DMS53 treated with DMSO at 0.1 percent for 48 hours (cell line): ENCODE data around the gene RBP5.
"Not testable (repeated sequence)": the region's sequence is repeated elsewhere in the genome, so short reads cannot be mapped to it uniquely, and the experiment has no call there.

ENCODE experiments used
- DNase-seq: peaks from one replicate; lab custom pipeline; 2025; ENCODE audit not compliant: unreplicated experiment; lab: John Stamatoyannopoulos, UW

RBP5 gene

DNA sequence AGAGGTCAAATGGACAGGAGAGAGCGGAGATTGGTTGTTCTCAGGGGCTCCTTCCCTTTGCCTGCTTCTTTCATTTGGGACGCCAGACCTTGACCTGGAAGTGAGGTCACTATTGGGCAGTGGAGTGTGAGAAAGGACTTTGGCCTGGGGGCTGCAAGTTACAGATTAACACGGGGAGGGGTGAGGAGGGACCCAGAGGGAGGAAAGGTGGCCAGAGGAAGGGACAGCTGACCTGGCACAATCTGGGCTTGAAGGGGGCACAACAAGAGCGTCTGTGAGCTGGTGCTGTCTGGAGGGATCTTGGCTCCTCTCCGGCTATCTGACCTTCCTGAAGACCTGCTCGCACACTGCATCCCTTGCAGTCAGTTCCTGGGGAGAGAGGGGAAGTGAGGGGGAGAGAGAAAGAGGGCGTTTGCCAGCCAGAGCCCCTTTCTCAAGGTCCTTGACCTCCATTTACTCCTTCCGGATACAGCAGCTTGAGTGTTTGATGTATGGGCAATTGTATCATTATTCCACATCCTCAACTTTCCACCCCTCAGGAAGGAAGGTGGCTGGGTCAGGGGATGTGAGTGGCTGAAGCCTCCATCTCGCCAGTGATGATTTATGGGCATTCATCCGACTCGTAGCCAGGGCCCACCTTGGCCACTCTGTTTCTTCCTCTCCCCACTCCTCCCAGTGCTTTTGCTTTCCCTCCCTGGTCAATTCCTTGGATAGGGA lies 4.7 kb downstream of the RBP5 start:
- no peak for DNase-seq

DNA sequence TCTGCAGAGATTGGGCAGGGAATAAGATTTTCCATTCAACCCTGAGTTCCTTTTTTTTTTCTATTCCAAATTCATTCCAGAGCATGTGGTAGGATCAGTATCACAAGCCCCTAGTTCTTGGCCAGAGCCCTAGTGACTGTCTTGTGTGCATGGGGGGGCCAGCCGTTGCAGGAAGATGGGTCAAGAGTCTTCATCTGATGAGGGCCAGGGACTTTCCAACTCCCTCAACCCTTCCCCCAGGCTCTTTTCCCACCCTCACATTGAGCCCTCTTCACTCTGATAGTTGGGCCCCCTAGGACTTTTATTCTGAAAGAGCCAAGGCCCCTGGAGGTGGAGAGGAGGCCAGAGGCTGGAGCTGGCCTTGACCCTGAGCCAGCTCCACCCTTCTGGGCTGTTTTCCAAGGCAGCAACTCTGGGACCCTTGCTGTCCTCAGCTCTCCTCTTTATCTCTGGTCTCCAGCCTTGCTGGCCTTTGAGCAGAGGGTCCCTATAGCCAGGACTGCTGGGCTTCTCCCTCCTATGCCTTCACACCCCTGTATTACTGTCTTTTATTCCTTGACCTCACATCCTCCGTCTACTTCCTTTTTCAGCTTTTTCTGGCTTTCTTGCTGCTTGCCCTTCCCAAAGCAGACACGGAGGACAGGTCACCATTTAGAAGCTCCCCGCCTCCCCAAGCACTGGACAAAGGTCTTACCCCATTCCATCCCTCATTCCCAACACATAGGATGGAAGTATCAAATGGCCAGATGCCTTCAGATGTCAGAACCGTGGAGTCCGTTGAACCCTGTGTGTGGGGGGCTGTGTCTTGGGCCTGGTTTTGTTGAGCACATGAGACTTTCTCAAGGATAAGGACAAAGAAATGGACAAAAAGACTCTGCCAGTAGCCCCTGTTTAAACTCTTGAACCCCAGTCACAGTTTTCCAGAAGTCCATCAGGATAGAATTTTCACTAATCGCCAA lies 5.6 kb downstream of the RBP5 start:
- no peak for DNase-seq

DNA sequence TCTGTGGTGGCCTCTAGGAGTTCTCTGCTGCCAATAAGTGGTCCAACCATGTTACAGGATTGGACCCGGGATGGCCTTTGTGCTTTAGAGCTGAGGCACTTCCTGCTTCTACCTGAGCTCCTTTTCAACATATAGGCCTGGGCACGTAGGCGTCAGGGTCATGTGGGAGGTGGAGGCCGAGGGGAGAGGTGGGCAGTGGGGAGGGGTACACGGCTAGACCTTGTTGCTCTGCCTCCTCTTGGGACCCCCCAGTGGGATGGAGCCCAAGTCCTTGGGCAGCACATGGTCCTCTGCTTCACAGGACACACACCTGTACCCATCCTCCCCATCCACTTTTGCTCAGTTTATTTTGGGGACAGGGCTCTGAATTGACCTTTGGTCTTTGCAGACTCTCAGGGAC lies 7.4 kb downstream of the RBP5 start:
- DNase-seq: no peak

DNA sequence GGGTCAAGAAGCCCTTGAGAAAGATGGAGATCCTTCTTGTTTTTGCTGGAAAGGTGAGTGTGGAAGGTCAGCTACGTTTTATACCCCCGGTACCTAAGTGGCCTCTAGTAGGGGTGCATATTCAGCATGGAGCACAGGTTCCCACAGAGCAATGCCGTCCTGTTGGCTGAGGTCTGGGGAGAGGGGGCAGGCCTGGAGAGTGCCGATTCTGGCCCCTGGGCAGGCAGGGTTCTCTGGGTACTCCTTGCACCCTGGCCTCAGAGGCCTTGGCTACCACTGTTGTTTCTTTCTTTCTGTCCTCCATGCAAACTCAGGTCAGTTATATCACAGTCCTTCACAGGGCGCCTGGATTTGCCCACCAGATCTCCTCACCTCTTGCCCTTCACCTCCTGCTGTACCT lies 8.5 kb downstream of the RBP5 start:
- DNase-seq: no peak

DNA sequence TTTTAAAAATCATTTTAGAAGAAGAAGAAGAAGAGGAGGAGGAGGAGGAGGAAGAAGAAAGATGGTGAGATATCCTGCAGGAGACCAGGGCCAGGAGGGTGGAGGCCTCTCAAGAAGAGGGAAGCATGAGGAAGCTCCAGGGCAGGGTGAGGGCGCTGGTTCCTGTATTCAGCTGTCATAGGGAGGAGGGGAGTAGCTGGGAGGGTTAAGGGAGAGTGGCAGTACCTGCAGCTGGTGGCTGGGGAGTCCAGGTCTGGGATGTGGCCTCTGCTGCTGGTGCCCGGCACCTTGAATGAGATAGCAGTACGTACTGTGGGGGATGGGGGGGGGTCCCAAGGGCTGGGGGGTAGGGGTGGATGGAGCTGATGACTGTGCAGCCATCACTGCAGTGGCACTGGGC lies 9.8 kb downstream of the RBP5 start:
- no peak for DNase-seq

DNA sequence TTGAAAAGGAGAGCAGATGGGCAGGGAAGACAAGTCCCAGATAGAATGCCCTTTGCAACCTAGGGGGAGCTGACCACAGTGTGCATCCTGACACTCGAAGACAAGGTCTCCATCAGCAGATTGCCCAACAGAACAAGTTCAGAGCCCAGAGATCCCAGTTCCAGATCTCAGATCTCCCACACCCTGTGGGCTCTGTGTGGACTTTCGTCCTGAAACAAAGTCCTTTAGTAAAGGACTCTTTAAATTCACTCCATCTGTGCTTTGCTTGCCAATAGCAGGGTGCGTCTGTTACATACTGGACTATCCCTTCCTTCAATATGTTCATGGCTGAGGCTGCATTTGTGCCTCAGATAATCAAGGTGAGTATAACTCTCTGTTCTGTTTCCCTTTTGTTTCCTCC lies 11.0 kb downstream of the RBP5 start:
- no peak for DNase-seq

DNA sequence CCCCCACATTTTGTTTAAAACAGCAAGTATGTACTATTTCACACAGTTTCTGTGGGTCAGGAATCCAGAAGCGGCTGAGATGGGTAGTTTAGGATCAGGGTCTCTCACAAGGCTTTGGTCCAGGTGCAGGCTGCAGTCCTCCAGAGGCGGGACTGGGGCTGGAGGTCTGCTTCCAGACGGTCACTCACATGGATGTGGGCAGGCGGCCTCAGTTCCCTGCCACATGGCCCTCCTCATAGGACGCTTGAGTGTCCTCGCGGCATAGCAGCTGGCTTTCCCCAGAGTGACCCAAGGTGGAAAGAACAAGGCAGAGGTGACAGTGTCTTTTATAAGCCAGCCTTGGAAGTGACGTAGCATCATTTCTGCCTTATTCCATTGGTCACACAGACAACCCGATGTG lies 11.8 kb downstream of the RBP5 start:
- DNase-seq: no peak

DNA sequence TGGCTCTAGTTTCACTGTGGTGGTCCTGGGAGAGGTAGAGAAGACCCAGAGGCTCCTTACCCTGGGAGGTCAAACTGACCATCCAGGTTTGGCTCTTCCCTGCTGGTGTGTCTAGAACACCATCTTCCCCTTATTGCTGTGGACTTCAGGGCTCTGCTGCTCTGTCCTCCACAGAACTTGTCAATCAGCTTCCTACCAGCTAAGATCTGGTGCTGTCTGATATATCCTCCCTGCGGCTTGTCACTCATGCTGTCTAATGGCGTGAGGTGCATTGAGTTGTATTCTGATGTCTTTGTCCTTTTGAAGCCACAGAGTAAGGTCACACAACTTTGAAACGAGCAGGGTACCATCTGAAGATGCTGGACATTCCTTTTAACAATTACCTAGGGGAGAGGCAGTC lies 12.5 kb downstream of the RBP5 start:
- no peak for DNase-seq

DNA sequence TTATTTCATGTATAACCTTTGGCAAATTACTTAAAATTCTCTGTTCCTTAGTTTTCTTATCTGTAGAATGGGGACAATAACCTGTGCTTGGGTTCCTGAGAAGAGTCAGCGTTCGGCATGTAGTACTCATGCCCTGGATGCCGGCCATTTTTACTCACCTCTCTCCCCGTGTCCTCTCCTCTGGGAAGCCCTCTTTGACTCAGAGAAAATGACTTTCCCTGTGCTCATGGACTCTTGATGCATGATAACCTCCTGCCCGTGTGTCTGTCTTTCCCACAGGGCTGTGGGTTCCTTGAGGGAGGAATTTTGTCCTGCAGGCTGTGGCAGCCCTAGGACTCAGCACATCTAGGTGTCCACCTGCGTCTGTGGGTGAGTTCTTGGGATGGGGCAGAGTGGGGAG lies 13.8 kb downstream of the RBP5 start:
- no peak for DNase-seq

DNA sequence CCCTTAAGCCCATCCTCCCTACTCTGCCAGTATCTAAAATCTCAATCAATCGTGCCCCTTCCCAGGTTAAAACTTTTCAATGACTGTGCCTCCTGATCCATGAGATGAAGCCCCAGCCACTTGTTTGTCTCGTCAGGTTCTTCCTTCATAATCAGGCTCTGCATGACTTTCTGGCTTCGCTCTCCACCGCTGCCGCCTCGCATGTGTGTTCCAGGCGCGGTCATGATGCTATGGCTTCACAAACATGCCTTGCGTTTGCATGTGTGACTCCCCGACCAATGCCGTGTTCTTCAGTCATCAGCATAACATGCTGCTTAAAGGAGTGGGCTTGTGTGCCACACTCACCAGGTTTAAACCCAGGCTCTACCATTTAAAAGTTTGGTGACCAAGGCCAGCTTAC lies 14.7 kb downstream of the RBP5 start:
- no peak for DNase-seq

DNA sequence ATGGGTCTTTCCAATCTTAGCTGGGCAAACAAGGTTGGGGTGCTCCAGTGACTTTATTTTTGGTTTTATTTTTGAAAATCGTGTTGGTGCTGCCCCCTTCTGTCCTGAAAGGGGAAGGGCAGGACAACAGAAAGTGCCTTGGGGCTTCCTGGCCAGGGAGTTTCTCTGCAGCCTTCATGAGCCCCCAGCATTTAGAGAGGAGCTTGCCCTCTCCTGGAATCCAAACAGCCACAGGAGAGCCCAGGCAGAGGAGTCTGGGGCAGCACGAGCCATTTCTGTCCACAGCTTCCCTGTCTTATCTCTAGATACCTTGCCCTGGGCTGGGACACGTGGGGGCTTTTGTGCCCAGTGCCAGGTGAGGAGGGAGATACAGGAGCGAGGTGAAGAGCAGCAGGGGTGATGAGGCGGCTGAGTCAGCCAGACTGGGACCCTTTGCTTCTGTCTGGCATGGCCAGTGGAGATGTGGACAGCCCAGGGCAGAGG lies 15.3 kb downstream of the RBP5 start:
- DNase-seq: peak; percentile 46

DNA sequence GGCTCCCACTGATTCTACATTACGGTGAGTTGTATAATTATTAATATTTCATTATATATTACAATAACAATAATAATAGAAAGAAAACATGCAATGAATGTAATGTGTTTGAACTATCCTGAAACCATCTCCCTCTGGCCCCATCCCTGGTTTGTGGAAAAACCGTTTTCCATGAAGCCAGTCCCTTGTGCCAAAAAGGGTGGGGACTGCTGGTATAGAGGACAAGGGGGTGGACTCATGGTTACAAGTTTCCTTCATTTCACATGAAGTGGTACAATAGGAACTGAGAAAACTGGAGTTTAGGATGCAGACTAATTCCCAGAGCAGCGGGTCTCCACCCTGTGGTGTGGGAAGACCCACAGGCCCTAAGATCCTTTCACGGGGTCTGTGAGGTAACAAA lies 16.6 kb downstream of the RBP5 start:
- no peak for DNase-seq

DNA sequence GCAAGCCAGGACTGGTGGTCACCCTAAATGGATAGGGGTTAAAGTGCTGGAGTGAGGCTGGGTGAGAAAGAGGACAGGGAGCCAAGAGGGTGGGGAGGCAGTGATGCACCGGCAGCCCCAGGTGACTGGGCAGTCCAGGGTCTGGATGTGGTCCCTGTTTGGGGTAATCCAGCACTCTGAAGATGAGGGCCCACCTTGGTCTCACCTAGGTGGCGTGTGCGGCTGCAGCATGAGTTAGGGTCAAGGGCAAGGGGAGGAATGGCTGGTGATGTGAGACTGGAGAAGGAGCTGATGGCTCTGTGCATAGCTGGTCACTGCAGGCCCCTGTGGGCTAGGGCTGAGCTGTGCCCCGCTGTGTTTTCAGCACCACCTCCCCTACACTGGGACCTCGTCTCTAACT lies 18.0 kb downstream of the RBP5 start:
- no peak for DNase-seq

DNA sequence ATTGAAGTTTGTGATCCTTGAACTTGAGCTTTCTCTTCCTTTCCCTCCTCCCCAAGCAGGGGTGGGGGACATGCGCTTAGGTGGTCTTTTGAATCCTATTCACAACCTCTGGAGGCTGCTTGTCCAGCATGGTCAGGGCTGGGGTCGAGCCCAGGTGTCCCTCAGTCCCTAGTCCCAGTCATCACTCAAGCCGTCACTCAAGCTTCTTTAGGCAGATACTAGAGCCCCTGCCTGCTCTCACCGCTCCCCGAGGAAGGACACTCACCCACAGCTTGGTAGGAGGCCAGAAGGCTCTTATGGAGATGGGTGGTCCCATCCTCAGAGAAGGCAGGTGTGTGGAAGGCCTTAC lies 19.1 kb downstream of the RBP5 start:
- DNase-seq: no peak

DNA sequence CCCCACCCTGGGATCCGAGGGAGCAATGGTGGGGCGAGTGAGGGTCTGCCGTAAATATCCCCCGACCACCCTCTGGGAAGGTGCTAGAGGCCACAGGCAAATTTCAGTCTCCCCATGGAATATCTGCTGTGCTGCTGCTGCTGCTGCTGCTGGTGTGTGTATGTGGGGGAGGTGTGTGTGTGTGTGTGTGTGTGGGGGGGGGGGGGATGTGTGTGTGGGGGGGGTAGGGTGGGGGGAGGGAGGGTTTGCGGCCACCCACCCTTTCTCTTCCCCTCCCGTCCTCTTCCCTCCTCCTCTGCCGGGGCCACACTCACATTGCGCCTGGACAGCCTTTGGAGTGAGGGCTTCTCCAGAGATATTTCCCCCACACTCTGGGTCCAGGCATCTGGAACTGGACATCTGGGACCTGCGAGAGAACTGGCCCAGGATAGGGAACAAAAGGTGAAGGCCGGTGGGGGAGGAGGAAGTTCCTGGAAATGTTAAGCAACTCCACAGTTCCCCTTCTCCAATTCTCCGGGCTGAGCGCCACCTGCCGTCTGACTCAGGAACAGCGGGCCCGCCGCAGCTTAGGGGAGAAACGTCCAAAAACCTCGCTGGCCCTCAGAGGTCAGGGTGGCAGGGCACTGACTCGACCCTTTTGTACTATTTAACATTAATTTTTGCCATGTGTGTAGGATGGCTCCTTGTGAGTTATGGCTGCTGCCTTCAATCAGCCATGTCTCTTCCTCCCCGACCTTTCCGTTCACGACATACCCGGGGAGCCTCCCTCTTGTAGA lies 19.7 kb downstream of the RBP5 start, which contains the start of gene C1RL:
Gene C1RL (minus strand): TSS at position 419 of the 776 bp plus-strand sequence. CDS start 34 bp downstream, at position 385.
- peak; percentile 94 for DNase-seq

DNA sequence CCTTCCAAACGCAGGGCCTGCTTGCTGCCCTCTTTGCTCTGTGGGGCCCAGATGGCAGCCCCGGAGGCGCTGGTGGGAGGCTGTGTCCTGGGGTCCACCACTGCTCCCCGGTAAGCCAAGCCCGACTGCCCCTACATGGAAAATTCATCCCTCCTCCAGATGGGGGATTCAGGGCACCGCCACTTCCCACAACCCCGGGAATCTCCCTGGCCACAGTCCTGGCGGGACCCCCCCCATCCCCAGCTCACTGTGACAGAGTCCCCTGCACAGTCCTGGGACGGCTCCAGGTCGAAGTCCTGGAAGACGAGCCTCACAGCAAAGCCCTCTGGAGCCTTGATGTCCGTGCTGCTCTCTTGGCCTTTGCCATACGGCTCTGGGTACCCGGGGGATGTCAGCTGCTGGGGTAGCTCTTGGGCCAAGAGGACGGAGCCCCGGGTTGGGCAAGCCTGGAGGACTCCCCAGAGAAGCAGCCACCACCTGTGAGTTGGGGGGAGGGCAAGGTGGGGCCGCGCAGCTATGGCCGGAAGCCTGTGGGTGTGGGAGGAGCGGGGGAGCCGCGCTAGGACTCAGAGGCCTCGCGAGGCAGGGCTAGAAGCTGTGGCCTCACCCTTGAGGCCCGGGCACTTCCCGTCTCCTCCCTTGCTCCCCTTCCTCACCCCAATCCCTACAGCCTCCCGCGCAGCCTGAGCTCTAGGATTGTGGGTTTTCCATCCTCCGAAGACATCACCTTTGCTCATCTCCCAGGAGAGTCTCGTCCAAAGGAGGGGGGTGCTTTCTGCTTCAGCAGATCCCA lies 20.5 kb downstream of the RBP5 start:
- peak; percentile 71 for DNase-seq

DNA sequence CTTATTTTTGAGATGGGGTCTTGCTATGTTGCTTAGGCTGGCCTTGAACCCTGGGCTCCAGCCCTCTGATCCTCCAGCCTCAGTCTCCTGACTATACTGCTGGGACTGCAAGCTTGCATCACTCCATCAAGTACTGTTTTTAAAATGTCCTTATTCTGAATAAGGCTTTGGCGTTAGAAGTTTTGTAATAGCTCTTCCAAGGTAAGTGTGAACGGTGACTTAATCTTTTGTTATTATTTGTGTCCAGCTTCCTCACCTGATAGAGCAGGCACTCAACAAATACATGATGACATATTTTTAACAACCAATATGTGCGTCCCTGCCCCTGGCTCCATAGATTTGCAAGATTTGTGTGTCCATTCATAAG lies 21.1 kb downstream of the RBP5 start:
- peak; percentile 19 for DNase-seq

DNA sequence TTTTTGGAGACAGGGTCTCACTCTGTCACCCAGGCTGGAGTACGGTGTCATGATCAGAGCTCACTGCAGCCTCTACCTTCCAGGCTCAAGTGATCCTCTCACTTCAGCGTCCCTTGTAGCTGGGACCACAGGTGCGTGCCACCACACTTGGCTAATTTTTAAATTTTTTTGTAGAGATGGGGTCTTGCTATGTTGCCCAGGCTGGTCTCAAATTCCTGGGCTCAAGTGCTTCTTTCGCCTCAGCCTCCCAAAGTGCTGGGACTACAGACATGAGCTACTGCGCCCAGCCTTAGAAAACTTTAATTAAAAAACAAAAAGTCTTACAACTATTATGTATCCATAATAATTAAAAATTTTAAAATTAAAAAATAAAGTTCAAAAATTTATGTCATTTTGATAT lies 21.5 kb downstream of the RBP5 start:
- not testable (repeated sequence) for DNase-seq

DNA sequence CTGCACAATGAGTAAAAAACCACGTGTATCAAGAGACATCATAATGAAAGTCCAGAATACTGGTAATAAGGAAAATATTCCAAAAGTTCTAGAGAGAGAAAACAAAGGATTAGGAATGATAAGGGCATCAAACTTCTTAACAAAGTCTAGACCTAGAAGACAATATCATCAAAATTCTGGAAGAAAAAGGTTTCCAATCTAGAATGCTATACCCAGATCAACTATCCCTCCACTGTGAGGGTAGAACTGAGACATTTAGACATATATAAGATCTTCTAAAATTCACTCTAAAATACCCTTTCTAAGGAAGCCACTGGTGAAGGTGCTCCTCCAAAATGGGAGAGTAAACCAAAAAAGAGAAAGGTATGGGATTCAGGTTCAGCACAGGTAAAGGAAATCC lies 22.6 kb downstream of the RBP5 start:
- DNase-seq: no peak

DNA sequence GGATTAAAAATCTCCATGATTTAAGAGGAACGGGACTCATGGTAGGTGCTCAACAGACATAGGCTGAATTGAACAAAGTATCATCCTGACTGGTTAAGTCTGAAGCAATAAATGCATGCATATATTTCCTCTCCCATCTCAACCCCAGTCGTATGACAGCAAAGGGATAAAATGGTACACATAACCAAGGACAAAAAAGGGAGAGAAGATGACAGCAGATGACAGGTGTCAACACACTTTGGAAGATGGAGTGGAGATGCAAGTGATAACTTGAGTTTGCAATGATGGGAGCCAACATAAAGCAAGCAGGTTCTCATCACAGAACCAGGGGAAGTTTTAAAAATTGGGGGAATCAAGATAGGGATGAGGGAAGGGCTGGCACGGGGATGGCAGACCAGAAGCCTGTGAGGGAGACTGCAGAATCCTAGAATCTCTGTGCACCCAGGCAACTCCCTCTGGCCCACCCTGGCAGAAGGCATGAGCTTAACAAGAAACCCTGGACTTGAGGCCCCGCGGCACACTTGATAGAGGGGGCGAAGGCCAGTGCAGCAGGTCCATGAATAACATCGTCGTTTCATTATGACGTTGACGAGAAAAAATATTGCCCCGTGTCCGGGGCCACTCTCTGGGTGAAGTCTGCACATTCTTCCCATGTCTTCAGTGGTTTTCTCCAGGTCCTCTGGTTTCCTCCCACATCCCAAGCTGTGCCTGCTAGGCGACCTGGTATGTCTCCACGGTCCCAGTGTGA lies 24.7 kb downstream of the RBP5 start:
- DNase-seq: no peak
